HCT116 (cell line): ENCODE measurements around the gene CENPX. TPM values are rescaled to one million over a fixed set of nuclear protein-coding genes. Genes with fewer than 3 reads are reported as not detected.

ENCODE experiments used
- ATAC-seq: fragments of 200-7000 bp; cut with Tn5 transposase; 2 replicates; pipeline ENCODE4 v1.9.1; 2020; ENCODE audit warnings: mild to moderate bottlenecking, moderate library complexity
- BruUV-seq: library from RNA; stranded (reverse); fragments of 400-500 nt; replicated peaks from 2 replicates; lab custom pipeline; 2021; lab: Mats Ljungman, UMichigan
- CTCF ChIA-PET: fragments of 300-600 bp; sonication (Branson Sonifier 250); formaldehyde crosslinking; loops from one replicate; lab custom pipeline; 2021; ENCODE audit warnings: antibody characterized with exemption; lab: Charles Lee
- POLR2A ChIA-PET: fragments of 300-600, 350-600 bp; sonication (Branson Sonifier 250); formaldehyde crosslinking; loops from one replicate; lab custom pipeline; 2021; ENCODE audit warnings: antibody characterized with exemption; lab: Charles Lee
- RAD21 ChIA-PET, 2 experiments: fragments of 300-600 bp; sonication (Branson Sonifier 250); formaldehyde crosslinking; loops; one replicate each; lab custom pipeline; 2023; ENCODE audit warnings: low total read pairs in 2 of 2; ENCODE audit not compliant: uncharacterized antibody in 2 of 2, unreplicated experiment in 2 of 2, low non-redundant PET in 1 of 2; lab: Charles Lee
- DNase-seq: peaks from one replicate; pipeline ENCODE4 v3.0.0-alpha.2; 2010; ENCODE audit warnings: low read depth, low spot score
- H2AFZ ChIP-seq: fragments of 200-600 bp; shearing (Covaris generic), sonication (generic); 2 replicates; pipeline ENCODE4 v1.6.1; 2017; ENCODE audit warnings: low read depth, mixed run types, mixed read lengths, antibody characterized with exemption, low read length; ENCODE audit not compliant: poor library complexity, severe bottlenecking
- H3K27ac ChIP-seq: 2 replicates; pipeline ENCODE4 v1.5.1; 2012; ENCODE audit warnings: low read depth, low read length
- H3K27me3 ChIP-seq: fragments of 200-600 bp; sonication (generic); 2 replicates; pipeline ENCODE4 v1.6.1; 2016; ENCODE audit warnings: mixed run types, low read length, mixed read lengths; ENCODE audit not compliant: insufficient read depth
- H3K36me3 ChIP-seq, 2 experiments: fragments of 200-500 bp in 1 of 2; fragments of 200-600 bp in 1 of 2; sonication (Bioruptor generic) in 1 of 2; sonication (generic) in 1 of 2; 2 replicates each; pipeline versions ENCODE4 v1.5.1 to v1.6.1; 2014 to 2016; ENCODE audit warnings: low read length in 2 of 2, inconsistent platforms in 1 of 2, mixed read lengths in 1 of 2, mixed run types in 1 of 2; ENCODE audit not compliant: insufficient read depth in 2 of 2, control insufficient read depth in 1 of 2
- H3K4me1 ChIP-seq, 2 experiments: fragments of 200-600 bp in 1 of 2; sonication (generic) in 1 of 2; 2 replicates each; pipeline versions ENCODE4 v1.5.1 to v1.6.1; 2012 to 2017; ENCODE audit warnings: low read length in 2 of 2, inconsistent platforms in 1 of 2, mild to moderate bottlenecking in 1 of 2, mixed read lengths in 1 of 2, mixed run types in 1 of 2, moderate library complexity in 1 of 2; ENCODE audit not compliant: insufficient read depth in 2 of 2, control insufficient read depth in 1 of 2
- H3K4me2 ChIP-seq: fragments of 200-600 bp; sonication (generic); 2 replicates; pipeline ENCODE4 v1.6.1; 2017; ENCODE audit warnings: mixed run types, low read length, mixed read lengths
- H3K4me3 ChIP-seq, 2 experiments: fragments of 200-600 bp in 1 of 2; sonication (generic) in 1 of 2; replicated peaks in 1 of 2; 2 replicates each; pipeline ENCODE4 v1.5.1; 2011 to 2016; ENCODE audit warnings: low read length in 2 of 2, control low read depth in 1 of 2, low read depth in 1 of 2, mild to moderate bottlenecking in 1 of 2, mixed read lengths in 1 of 2, mixed run types in 1 of 2
- H3K79me2 ChIP-seq: fragments of 200-600 bp; sonication (generic); 2 replicates; pipeline ENCODE4 v1.6.1; 2017; ENCODE audit warnings: mild to moderate bottlenecking, mixed run types, low read length, moderate library complexity, mixed read lengths; ENCODE audit not compliant: insufficient read depth
- H3K9ac ChIP-seq: fragments of 200-600 bp; sonication (generic); 2 replicates; pipeline ENCODE4 v1.6.1; 2016; ENCODE audit warnings: low read length, mixed read lengths
- H3K9me2 ChIP-seq: fragments of 200-600 bp; sonication (generic), shearing (Covaris generic); 2 replicates; pipeline ENCODE4 v1.6.1; 2017; ENCODE audit warnings: mixed run types, mild to moderate bottlenecking, moderate library complexity; ENCODE audit not compliant: insufficient read depth
- H3K9me3 ChIP-seq, 2 experiments: fragments of 200-500 bp in 1 of 2; fragments of 200-600 bp in 1 of 2; sonication (Bioruptor generic) in 1 of 2; sonication (generic) in 1 of 2; 2 replicates each; pipeline ENCODE4 v1.6.1; 2014 to 2017; ENCODE audit warnings: low read length in 2 of 2, mixed read lengths in 2 of 2, inconsistent platforms in 1 of 2, low read depth in 1 of 2, mild to moderate bottlenecking in 1 of 2, mixed run types in 1 of 2, moderate library complexity in 1 of 2; ENCODE audit not compliant: control insufficient read depth in 1 of 2, insufficient read depth in 1 of 2
- H4K20me1 ChIP-seq: fragments of 200-600 bp; sonication (generic), shearing (Covaris generic); 2 replicates; pipeline ENCODE4 v1.6.1; 2017; ENCODE audit warnings: mixed run types, mild to moderate bottlenecking, moderate library complexity; ENCODE audit not compliant: insufficient read depth
- CBX3 ChIP-seq: IDR thresholded peaks from 2 replicates; pipeline ENCODE4 v1.6.1; 2012; ENCODE audit warnings: low read depth
- EGR1 ChIP-seq: IDR thresholded peaks from 2 replicates; pipeline ENCODE4 v1.6.1; 2012; ENCODE audit warnings: low read depth
- JUND ChIP-seq: IDR thresholded peaks from 2 replicates; pipeline ENCODE4 v1.6.1; 2012
- POLR2A ChIP-seq: IDR thresholded peaks from 2 replicates; pipeline ENCODE4 v1.7.0; 2011; ENCODE audit warnings: borderline replicate concordance; ENCODE audit not compliant: insufficient read depth, insufficient read length; ENCODE audit errors: extremely low read depth
- POLR2AphosphoS5 ChIP-seq: IDR thresholded peaks from 2 replicates; pipeline ENCODE4 v1.6.1; 2011; ENCODE audit warnings: mild to moderate bottlenecking, low read depth, low read length, moderate library complexity
- SP1 ChIP-seq: IDR thresholded peaks from 2 replicates; pipeline ENCODE4 v1.6.1; 2012; ENCODE audit warnings: low read depth
- YY1 ChIP-seq: IDR thresholded peaks from 2 replicates; pipeline ENCODE4 v1.6.1; 2011; ENCODE audit warnings: low read length, low read depth, moderate library complexity, mild to moderate bottlenecking; ENCODE audit not compliant: insufficient replicate concordance; ENCODE audit errors: extremely low read depth
- ZFX ChIP-seq: fragments of 450-650 bp; IDR thresholded peaks from 2 replicates; pipeline ENCODE4 v1.6.1; 2017
- intact Hi-C: fragments of 100-400 bp; cut with micrococcal nuclease; formaldehyde crosslinking; loops from 2 replicates; pipeline ENCODE4 v1.10.0; 2022
- total RNA-seq: library from RNA; stranded (reverse); gene quantifications from one replicate; pipeline ENCODE4 v1.2.1, GENCODE V29; 2021; ENCODE audit not compliant: unreplicated experiment
- TF ChIP-seq, protein P1 (sequence below), 3 experiments: fragments of 200-600 bp in 1 of 3; sonication (generic) in 1 of 3; IDR thresholded peaks in 2 of 3; conservative IDR thresholded peaks in 1 of 3; 2 replicates each; pipeline ENCODE4 v1.5.1; 2012 to 2017; ENCODE audit warnings: low read depth in 2 of 3, low read length in 2 of 3, antibody characterized with exemption in 1 of 3, borderline replicate concordance in 1 of 3, control low read depth in 1 of 3, mild to moderate bottlenecking in 1 of 3, mixed read lengths in 1 of 3, mixed run types in 1 of 3, moderate library complexity in 1 of 3; ENCODE audit not compliant: insufficient read depth in 1 of 3

Gene CENPX
- total RNA-seq, 1 experiment from 2014 or later = 184 TPM

DNA sequence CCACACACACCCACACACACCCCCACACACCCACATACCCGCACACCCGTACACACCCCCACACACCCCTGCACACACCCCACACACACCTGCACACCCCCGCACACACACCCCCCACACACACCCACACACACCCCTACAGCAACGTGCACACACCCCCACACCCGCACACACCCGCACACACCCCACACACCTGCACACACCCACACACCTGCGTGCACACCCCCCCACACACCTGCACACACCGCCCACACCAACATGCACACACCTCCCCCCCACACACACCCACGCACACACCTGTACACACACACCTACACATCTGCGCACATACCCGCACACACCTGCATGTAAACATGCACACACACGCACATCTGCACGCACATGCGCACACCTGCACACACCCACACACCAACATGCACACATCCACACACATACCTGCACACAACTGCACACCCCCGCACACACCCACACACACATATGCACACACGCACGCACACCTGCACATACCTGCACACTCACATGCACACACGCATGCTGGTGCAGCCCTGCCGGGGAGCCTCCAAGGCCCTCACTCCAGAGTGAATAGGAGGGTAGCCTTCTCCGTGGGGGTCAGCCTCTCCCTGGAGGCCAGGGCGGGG, 37.8 kb downstream of the CENPX start:
- Histone ChIP-seq H3K27ac (no peak overlapping the region), H3K4me1 (peaks cover 0 to 6% of the 10 kb centered on the region in 2 experiments; a peak in 1 of 4 replicates), H3K4me2 (no peak overlapping the region), H4K20me1 (no peaks in the 10 kb centered on the region), H3K36me3 (peaks cover 13 to 16% of the 10 kb centered on the region in 2 experiments; a peak in 3 of 4 replicates), H3K27me3 (no peaks in the 10 kb centered on the region), H2AFZ (no peak overlapping the region), H3K4me3 (no peak overlapping the region), H3K79me2 (no peaks in the 10 kb centered on the region), H3K9me2 (no peaks in the 10 kb centered on the region), H3K9me3 (no peaks in the 10 kb centered on the region), H3K9ac (no peak overlapping the region)
- RAD21 ChIA-PET = no interaction called here
- no peak for DNase-seq
- no peak for ATAC-seq
- intact Hi-C loops = no loop called here
- TF ChIP-seq SP1 = no peak
- no peak for TF ChIP-seq JUND
- TF ChIP-seq POLR2AphosphoS5 = no peak
- TF ChIP-seq CBX3 = no peak
- TF ChIP-seq YY1 = no peak
- no peak for TF ChIP-seq ZFX
- TF ChIP-seq POLR2A = no peak
- TF ChIP-seq EGR1 = no peak
- CTCF ChIA-PET = no interaction called here
- BruUV-seq = no TSS peak
- POLR2A ChIA-PET = no interaction called here

DNA sequence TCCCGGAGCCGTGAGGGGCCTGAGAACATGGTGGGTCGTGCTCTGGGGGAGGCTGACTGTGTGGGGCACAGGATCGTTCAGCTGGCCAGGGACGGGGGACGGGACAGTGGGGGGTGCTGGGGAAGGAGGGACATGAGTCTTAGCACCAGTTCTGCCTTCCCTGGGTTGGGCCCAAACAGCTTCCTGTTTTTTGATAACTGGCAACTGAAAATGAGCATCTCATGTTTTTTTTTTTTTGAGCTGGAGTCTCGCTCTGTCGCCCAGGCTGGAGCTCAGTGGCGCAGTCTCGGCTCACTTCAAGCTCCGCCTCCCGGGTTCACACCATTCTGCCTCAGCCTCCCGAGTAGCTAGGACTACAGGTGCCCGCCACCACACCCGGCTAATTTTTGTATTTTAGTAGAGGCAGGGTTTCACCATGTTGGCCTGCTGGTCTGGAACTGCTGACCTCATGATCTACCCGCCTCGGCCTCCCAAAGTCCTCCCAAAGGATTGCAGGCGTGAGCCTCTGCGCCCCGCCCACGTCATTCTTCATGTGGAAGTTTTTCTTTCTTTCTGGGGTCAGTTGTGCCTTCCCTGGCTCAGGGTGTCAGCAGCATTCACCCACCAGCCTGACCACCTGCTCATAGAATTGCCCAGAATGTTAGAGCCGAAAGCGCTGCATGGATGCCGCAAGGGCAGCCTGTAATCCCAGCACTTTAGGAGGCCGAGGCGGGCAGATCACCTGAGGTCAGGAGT, 38.9 kb downstream of the CENPX start:
- Histone ChIP-seq H3K27ac (no peak overlapping the region), H3K4me2 (no peak overlapping the region), H3K36me3 (peaks cover 16 to 22% of the 10 kb centered on the region in 2 experiments), H3K9ac (no peak overlapping the region), H3K79me2 (no peaks in the 10 kb centered on the region; the same call in 1 of the 2 replicates), H3K4me1 (peaks cover 0 to 16% of the 10 kb centered on the region in 2 experiments; a peak in 2 of 4 replicates), H3K9me2 (no peaks in the 10 kb centered on the region), H2AFZ (no peak overlapping the region), H4K20me1 (no peaks in the 10 kb centered on the region), H3K4me3 (no peak overlapping the region), H3K27me3 (no peaks in the 10 kb centered on the region), H3K9me3 (no peaks in the 10 kb centered on the region)
- ChIA-PET CTCF (interaction anchor here (1.2 kb wide), 1 partner anchor 36 kb away, joined by 3 read pairs; no protein-coding TSS in a partner anchor), POLR2A (no interaction called here), RAD21 (no interaction called here)
- DNase-seq = no peak
- BruUV-seq = no TSS peak
- intact Hi-C loops = no loop called here
- TF ChIP-seq EGR1 = no peak
- TF ChIP-seq, protein P1, sequence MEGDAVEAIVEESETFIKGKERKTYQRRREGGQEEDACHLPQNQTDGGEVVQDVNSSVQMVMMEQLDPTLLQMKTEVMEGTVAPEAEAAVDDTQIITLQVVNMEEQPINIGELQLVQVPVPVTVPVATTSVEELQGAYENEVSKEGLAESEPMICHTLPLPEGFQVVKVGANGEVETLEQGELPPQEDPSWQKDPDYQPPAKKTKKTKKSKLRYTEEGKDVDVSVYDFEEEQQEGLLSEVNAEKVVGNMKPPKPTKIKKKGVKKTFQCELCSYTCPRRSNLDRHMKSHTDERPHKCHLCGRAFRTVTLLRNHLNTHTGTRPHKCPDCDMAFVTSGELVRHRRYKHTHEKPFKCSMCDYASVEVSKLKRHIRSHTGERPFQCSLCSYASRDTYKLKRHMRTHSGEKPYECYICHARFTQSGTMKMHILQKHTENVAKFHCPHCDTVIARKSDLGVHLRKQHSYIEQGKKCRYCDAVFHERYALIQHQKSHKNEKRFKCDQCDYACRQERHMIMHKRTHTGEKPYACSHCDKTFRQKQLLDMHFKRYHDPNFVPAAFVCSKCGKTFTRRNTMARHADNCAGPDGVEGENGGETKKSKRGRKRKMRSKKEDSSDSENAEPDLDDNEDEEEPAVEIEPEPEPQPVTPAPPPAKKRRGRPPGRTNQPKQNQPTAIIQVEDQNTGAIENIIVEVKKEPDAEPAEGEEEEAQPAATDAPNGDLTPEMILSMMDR (IDR thresholded peaks at IDR 0.05 in 2 of 3, conservative IDR thresholded peaks at IDR 0.05 in 1 of 3; ENCODE audit: borderline replicate concordance in 1 of 3, insufficient read depth in 1 of 3, low read depth in 2 of 3, low read length in 2 of 3) = no peak
- ATAC-seq = no peak
